Measurements from ENCODE around the gene IFNG-AS1. TPM values are rescaled to one million over a fixed set of nuclear protein-coding genes. Genes with fewer than 3 reads are reported as not detected.

Gene IFNG-AS1
- total RNA-seq, 2 experiments from 2014 or later: 0.55 to 1.1 TPM

- Histone ChIP-seq H3K27me3 (ENCODE audit: control insufficient read depth in 1 of 2, insufficient read depth in 2 of 2, low read length in 2 of 2) (no peaks in the 10 kb centered on the region), H3K4me1 (ENCODE audit: insufficient read depth, low read length) (no peaks in the 10 kb centered on the region), H3K27ac (ENCODE audit: low read depth in 1 of 2, low read length in 2 of 2) (no peak overlapping the region), H3K9me3 (ENCODE audit: control insufficient read depth in 1 of 2, insufficient read depth in 1 of 2, low read length in 2 of 2) (no peaks in the 10 kb centered on the region), H3K4me3 (ENCODE audit: low read length) (no peak overlapping the region), H3K36me3 (ENCODE audit: insufficient read depth, low read length) (peaks cover 4% of the 10 kb centered on the region)
- ChIA-PET POLR2A (no interaction called here), CTCF (no interaction called here)
- DNase-seq: no peak
- no peak for ATAC-seq (ENCODE audit: poor library complexity)
- H3K4me3 Mint-ChIP-seq: no peak overlapping the region
- H3K36me3 Mint-ChIP-seq (ENCODE audit: low read depth): no peaks in the 10 kb centered on the region
- H3K27me3 Mint-ChIP-seq: no peaks in the 10 kb centered on the region
- no peaks in the 10 kb centered on the region for H3K4me1 Mint-ChIP-seq (ENCODE audit: low read depth)
- TF ChIP-seq CTCF (IDR thresholded peaks at IDR 0.05): no peak
- intact Hi-C loops (cut with DNase I, micrococcal nuclease): no loop called here
- no peaks in the 10 kb centered on the region for H3K9me3 Mint-ChIP-seq
- H3K27ac Mint-ChIP-seq: no peak overlapping the region
Observed at GRCh38 chr12:68003777-68004176, 14.5 kb downstream of the IFNG-AS1 start.

- Histone ChIP-seq H3K9me3 (ENCODE audit: control insufficient read depth in 1 of 2, insufficient read depth in 1 of 2, low read length in 2 of 2) (no peaks in the 10 kb centered on the region), H3K27ac (ENCODE audit: low read depth in 1 of 2, low read length in 2 of 2) (no peak overlapping the region), H3K27me3 (ENCODE audit: control insufficient read depth in 1 of 2, insufficient read depth in 2 of 2, low read length in 2 of 2) (no peaks in the 10 kb centered on the region), H3K36me3 (ENCODE audit: insufficient read depth, low read length) (peaks cover 4% of the 10 kb centered on the region), H3K4me3 (ENCODE audit: low read length) (no peak overlapping the region), H3K4me1 (ENCODE audit: insufficient read depth, low read length) (peaks cover 12% of the 10 kb centered on the region)
- intact Hi-C loops (cut with DNase I, micrococcal nuclease): no loop called here
- no peak overlapping the region for H3K27ac Mint-ChIP-seq
- TF ChIP-seq CTCF (IDR thresholded peaks at IDR 0.05): no peak
- no peaks in the 10 kb centered on the region for H3K27me3 Mint-ChIP-seq
- H3K36me3 Mint-ChIP-seq (ENCODE audit: low read depth): no peaks in the 10 kb centered on the region
- no peaks in the 10 kb centered on the region for H3K9me3 Mint-ChIP-seq
- ATAC-seq (ENCODE audit: poor library complexity): no peak
- DNase-seq: no peak
- ChIA-PET POLR2A (no interaction called here), CTCF (interaction anchor here (1.0 kb wide), 1 partner anchor 34 kb away, joined by 3 read pairs; no protein-coding TSS in a partner anchor)
- H3K4me3 Mint-ChIP-seq: no peak overlapping the region
- H3K4me1 Mint-ChIP-seq (ENCODE audit: low read depth): no peaks in the 10 kb centered on the region
Observed at GRCh38 chr12:68007033-68007432, 17.8 kb downstream of the IFNG-AS1 start.

GRCh38 chr12:68007466-68007865 is 18.2 kb downstream of the IFNG-AS1 start:
- no peaks in the 10 kb centered on the region for H3K27me3 Mint-ChIP-seq
- POLR2A ChIA-PET: no interaction called here
- Histone ChIP-seq H3K27me3 (ENCODE audit: control insufficient read depth in 1 of 2, insufficient read depth in 2 of 2, low read length in 2 of 2) (no peaks in the 10 kb centered on the region), H3K4me3 (ENCODE audit: low read length) (no peak overlapping the region), H3K9me3 (ENCODE audit: control insufficient read depth in 1 of 2, insufficient read depth in 1 of 2, low read length in 2 of 2) (no peaks in the 10 kb centered on the region), H3K36me3 (ENCODE audit: insufficient read depth, low read length) (peaks cover 4% of the 10 kb centered on the region), H3K27ac (ENCODE audit: low read depth in 1 of 2, low read length in 2 of 2) (no peak overlapping the region), H3K4me1 (ENCODE audit: insufficient read depth, low read length) (peaks cover 16% of the 10 kb centered on the region)
- intact Hi-C loops (cut with DNase I, micrococcal nuclease): no loop called here
- no peaks in the 10 kb centered on the region for H3K36me3 Mint-ChIP-seq (ENCODE audit: low read depth)
- no peak for ATAC-seq (ENCODE audit: poor library complexity)
- H3K4me1 Mint-ChIP-seq (ENCODE audit: low read depth): no peaks in the 10 kb centered on the region
- no peaks in the 10 kb centered on the region for H3K9me3 Mint-ChIP-seq
- CTCF ChIA-PET: no interaction called here
- DNase-seq: no peak
- no peak overlapping the region for H3K4me3 Mint-ChIP-seq
- TF ChIP-seq CTCF (IDR thresholded peaks at IDR 0.05): no peak
- H3K27ac Mint-ChIP-seq: no peak overlapping the region
